Trophoblast cell (in vitro differentiated cells and primary cell): Measurements from ENCODE around the gene FXYD6.
"Not testable (repeated sequence)": the region's sequence is repeated elsewhere in the genome, so short reads cannot be mapped to it uniquely, and the experiment has no call there.

Source experiments
- DNase-seq, 2 donors: peaks; one replicate each; pipeline ENCODE4 v3.0.0-alpha.2; 2016
- H2AFZ ChIP-seq: 2 replicates; pipeline ENCODE4 v1.6.1; 2013; ENCODE audit warnings: low read length, moderate library complexity, mild to moderate bottlenecking; ENCODE audit not compliant: insufficient read depth, poor library complexity
- H2AK5ac ChIP-seq: 2 replicates; pipeline ENCODE4 v1.6.1; 2013; ENCODE audit warnings: mild to moderate bottlenecking, low read length
- H2BK120ac ChIP-seq: 2 replicates; pipeline ENCODE4 v1.6.1; 2013; ENCODE audit warnings: low read length, mild to moderate bottlenecking, moderate library complexity; ENCODE audit not compliant: insufficient read depth, poor library complexity
- H2BK12ac ChIP-seq: 2 replicates; pipeline ENCODE4 v1.6.1; 2013; ENCODE audit warnings: mild to moderate bottlenecking, low read length, moderate library complexity
- H2BK5ac ChIP-seq: 2 replicates; pipeline ENCODE4 v1.6.1; 2013; ENCODE audit warnings: low read length, low read depth, moderate library complexity, mild to moderate bottlenecking; ENCODE audit not compliant: poor library complexity
- H3K14ac ChIP-seq: 2 replicates; pipeline ENCODE4 v1.6.1; 2013; ENCODE audit warnings: mild to moderate bottlenecking, low read length
- H3K18ac ChIP-seq: 2 replicates; pipeline ENCODE4 v1.6.1; 2013; ENCODE audit warnings: mild to moderate bottlenecking, low read length
- H3K23ac ChIP-seq: 2 replicates; pipeline ENCODE4 v1.6.1; 2013; ENCODE audit warnings: low read length
- H3K27ac ChIP-seq: 2 replicates; pipeline ENCODE4 v1.5.1; 2013; ENCODE audit warnings: low read depth, mild to moderate bottlenecking, inconsistent platforms, low read length, moderate library complexity
- H3K27me3 ChIP-seq: 2 replicates; pipeline ENCODE4 v1.6.1; 2013; ENCODE audit warnings: inconsistent platforms, mild to moderate bottlenecking, low read length, moderate library complexity; ENCODE audit not compliant: insufficient read depth
- H3K36me3 ChIP-seq, 2 experiments: 1 replicate in 1 of 2; 2 replicates in 1 of 2; pipeline ENCODE4 v1.6.1; 2013; ENCODE audit warnings: low read length in 2 of 2, mild to moderate bottlenecking in 2 of 2, moderate library complexity in 1 of 2; ENCODE audit not compliant: insufficient read depth in 2 of 2, control insufficient read depth in 1 of 2
- H3K4ac ChIP-seq: 2 replicates; pipeline ENCODE4 v1.6.1; 2013; ENCODE audit warnings: low read depth, mild to moderate bottlenecking, low read length, moderate library complexity
- H3K4me1 ChIP-seq, 2 experiments: 1 replicate in 1 of 2; 2 replicates in 1 of 2; pipeline ENCODE4 v1.6.1; 2013; ENCODE audit warnings: low read length in 2 of 2, mild to moderate bottlenecking in 2 of 2, moderate library complexity in 1 of 2; ENCODE audit not compliant: insufficient read depth in 2 of 2, control insufficient read depth in 1 of 2
- H3K4me2 ChIP-seq: 2 replicates; pipeline ENCODE4 v1.6.1; 2013; ENCODE audit warnings: inconsistent platforms, mild to moderate bottlenecking, low read length, moderate library complexity
- H3K4me3 ChIP-seq: 2 replicates; pipeline ENCODE4 v1.5.1; 2013; ENCODE audit warnings: mild to moderate bottlenecking, low read depth, low read length, inconsistent platforms
- H3K79me1 ChIP-seq: one replicate; pipeline ENCODE4 v1.6.1; 2013; ENCODE audit warnings: low read length
- H3K79me2 ChIP-seq: 2 replicates; pipeline ENCODE4 v1.6.1; 2013; ENCODE audit warnings: low read length, mild to moderate bottlenecking; ENCODE audit not compliant: control insufficient read depth, insufficient read depth, poor library complexity
- H3K9ac ChIP-seq: 2 replicates; pipeline ENCODE4 v1.6.1; 2013; ENCODE audit warnings: mild to moderate bottlenecking, low read length
- H3K9me3 ChIP-seq: 2 replicates; pipeline ENCODE4 v1.6.1; 2013; ENCODE audit warnings: low read depth, mild to moderate bottlenecking, control low read depth, inconsistent platforms, low read length; ENCODE audit not compliant: insufficient read depth
- H4K12ac ChIP-seq: 2 replicates; pipeline ENCODE4 v1.6.1; 2013; ENCODE audit warnings: low read depth, mild to moderate bottlenecking, low read length, moderate library complexity
- H4K8ac ChIP-seq: 2 replicates; pipeline ENCODE4 v1.6.1; 2013; ENCODE audit warnings: low read depth, mild to moderate bottlenecking, low read length, moderate library complexity
- H4K91ac ChIP-seq: one replicate; pipeline ENCODE4 v1.6.1; 2013; ENCODE audit warnings: low read depth, mild to moderate bottlenecking, low read length, moderate library complexity
- WGBS: extraction: QIAGEN DNeasy Blood & Tissue Kit; methylation state at CpG from one replicate; pipeline ENCODE4 v1.1.7; 2013; ENCODE audit warnings: missing lambda C conversion rate; ENCODE audit not compliant: insufficient read length, insufficient coverage; ENCODE audit errors: extremely low coverage; 5-methylcytosine and 5-hydroxymethylcytosine counted together

FXYD6 gene

GRCh38 chr11:117815262-117815803 lies 61.1 kb downstream of the FXYD6 start:
- peaks cover 21 to 26% of the 10 kb centered on the region in 2 experiments for H3K4me1 ChIP-seq
- H2AK5ac ChIP-seq, result no peak overlapping the region
- H4K8ac ChIP-seq, result no peak overlapping the region
- H3K27me3 ChIP-seq, result no peaks in the 10 kb centered on the region
- DNase-seq, result peak; percentile 29 to 44
- no peak overlapping the region for H2BK5ac ChIP-seq
- H3K9ac ChIP-seq, result no peak overlapping the region
- no peak overlapping the region for H3K4me2 ChIP-seq
- no peak overlapping the region for H3K18ac ChIP-seq
- peak overlapping the region; percentile 21 for H4K91ac ChIP-seq
- no peaks in the 10 kb centered on the region for H3K9me3 ChIP-seq
- H3K23ac ChIP-seq, result no peak overlapping the region
- no peak overlapping the region for H3K4me3 ChIP-seq
- H3K14ac ChIP-seq, result no peak overlapping the region
- no peak overlapping the region for H3K27ac ChIP-seq
- H3K79me1 ChIP-seq, result peaks cover 4% of the 10 kb centered on the region
- H3K36me3 ChIP-seq, result no peaks in the 10 kb centered on the region
- no CpG with 5 or more reads among the region's 7 CpGs for WGBS
- H4K12ac ChIP-seq, result no peak overlapping the region
- no peak overlapping the region for H2AFZ ChIP-seq
- no peak overlapping the region for H2BK120ac ChIP-seq
- no peak overlapping the region for H2BK12ac ChIP-seq
- H3K79me2 ChIP-seq, result no peaks in the 10 kb centered on the region
- H3K4ac ChIP-seq, result no peak overlapping the region

- Histone ChIP-seq H4K91ac (no peak overlapping the region), H3K4me3 (no peak overlapping the region), H3K4me2 (no peak overlapping the region), H3K18ac (no peak overlapping the region), H3K79me2 (no peaks in the 10 kb centered on the region), H3K4ac (no peak overlapping the region), H3K27ac (no peak overlapping the region), H2BK5ac (no peak overlapping the region), H2BK12ac (no peak overlapping the region), H3K79me1 (peaks cover 4% of the 10 kb centered on the region), H4K8ac (no peak overlapping the region), H2BK120ac (no peak overlapping the region), H3K27me3 (no peaks in the 10 kb centered on the region), H3K23ac (no peak overlapping the region), H2AFZ (no peak overlapping the region), H3K9me3 (no peaks in the 10 kb centered on the region), H3K4me1 (peaks cover 21 to 26% of the 10 kb centered on the region in 2 experiments), H2AK5ac (no peak overlapping the region), H3K36me3 (no peaks in the 10 kb centered on the region), H3K14ac (no peak overlapping the region), H3K9ac (no peak overlapping the region), H4K12ac (no peak overlapping the region)
- WGBS, result no CpG with 5 or more reads among the region's 14 CpGs
- DNase-seq, result no peak
Observed at GRCh38 chr11:117814766-117815261, 61.6 kb downstream of the FXYD6 start.

- no peak overlapping the region for H3K4me2 ChIP-seq
- H4K8ac ChIP-seq, result no peak overlapping the region
- no peak overlapping the region for H2BK12ac ChIP-seq
- H3K18ac ChIP-seq, result no peak overlapping the region
- no peaks in the 10 kb centered on the region for H3K27me3 ChIP-seq
- no peak overlapping the region for H2AK5ac ChIP-seq
- H3K9me3 ChIP-seq, result no peaks in the 10 kb centered on the region
- H4K12ac ChIP-seq, result no peak overlapping the region
- whole genome bisulfite sequencing, result no CpG with 5 or more reads among the region's 7 CpGs
- H3K4me3 ChIP-seq, result no peak overlapping the region
- no peak overlapping the region for H2BK120ac ChIP-seq
- no peak for DNase-seq
- H4K91ac ChIP-seq, result peak overlapping the region; percentile 29
- no peaks in the 10 kb centered on the region for H3K36me3 ChIP-seq
- peaks cover 4% of the 10 kb centered on the region for H3K79me1 ChIP-seq
- H2AFZ ChIP-seq, result no peak overlapping the region
- no peak overlapping the region for H3K4ac ChIP-seq
- no peak overlapping the region for H3K9ac ChIP-seq
- H3K23ac ChIP-seq, result no peak overlapping the region
- H2BK5ac ChIP-seq, result no peak overlapping the region
- no peak overlapping the region for H3K27ac ChIP-seq
- H3K14ac ChIP-seq, result no peak overlapping the region
- H3K79me2 ChIP-seq, result no peaks in the 10 kb centered on the region
- peaks cover 21 to 26% of the 10 kb centered on the region in 2 experiments for H3K4me1 ChIP-seq
Observed at GRCh38 chr11:117814204-117814765, 62.2 kb downstream of the FXYD6 start.

GRCh38 chr11:117810056-117810451 lies 66.4 kb downstream of the FXYD6 start:
- not testable (repeated sequence) for H2BK120ac ChIP-seq, H3K79me1 ChIP-seq, H3K4me2 ChIP-seq, H3K27me3 ChIP-seq, H3K4me3 ChIP-seq, H2AK5ac ChIP-seq, H3K27ac ChIP-seq, H3K4ac ChIP-seq, H3K18ac ChIP-seq, H4K91ac ChIP-seq, H3K9me3 ChIP-seq, H3K36me3 ChIP-seq, H4K8ac ChIP-seq, H3K79me2 ChIP-seq, H4K12ac ChIP-seq, H3K23ac ChIP-seq, H3K14ac ChIP-seq, H3K4me1 ChIP-seq, H2BK5ac ChIP-seq, DNase-seq, H2BK12ac ChIP-seq, H2AFZ ChIP-seq, H3K9ac ChIP-seq
- 99% methylated on average over 2 of the region's 12 CpGs for WGBS
